CD4-positive, alpha-beta T cell (primary cell): Measurements from ENCODE around the gene ERCC5. TPM values are rescaled to one million over a fixed set of nuclear protein-coding genes. Genes with fewer than 3 reads are reported as not detected.

Experiments
- ATAC-seq: fragments of 200-7000 bp; cut with Tn5 transposase; one replicate; pipeline ENCODE4 v1.10.0; 2022; ENCODE audit warnings: mild to moderate bottlenecking; ENCODE audit not compliant: poor library complexity
- CTCF ChIA-PET: fragments of 350-600 bp; sonication (Branson Sonifier 250); formaldehyde crosslinking; loops from one replicate; lab custom pipeline; 2021; ENCODE audit warnings: antibody characterized with exemption, inconsistent platforms; lab: Charles Lee
- POLR2A ChIA-PET: fragments of 350-600 bp; sonication (Branson Sonifier 250); formaldehyde crosslinking; loops from one replicate; lab custom pipeline; 2021; ENCODE audit warnings: antibody characterized with exemption, inconsistent platforms; lab: Charles Lee
- DNase-seq, 14 experiments: peaks; one replicate each; pipeline ENCODE4 v3.0.0-alpha.2; 2013 to 2020; ENCODE audit warnings: mixed read lengths in 2 of 14
- H3K27ac ChIP-seq, 2 donors: one replicate each; pipeline versions ENCODE4 v1.5.1 to v1.7.0; 2013; ENCODE audit warnings: low read length in 2 of 2, low read depth in 1 of 2, mild to moderate bottlenecking in 1 of 2
- H3K27me3 ChIP-seq, 2 experiments: 1 replicate in 1 of 2; 2 replicates in 1 of 2; pipeline versions ENCODE4 v1.6.1 to v1.7.0; 2013; ENCODE audit warnings: low read length in 2 of 2, control low read depth in 1 of 2, mild to moderate bottlenecking in 1 of 2, moderate library complexity in 1 of 2; ENCODE audit not compliant: insufficient read depth in 2 of 2, control insufficient read depth in 1 of 2
- H3K36me3 ChIP-seq: one replicate; pipeline ENCODE4 v1.6.1; 2013; ENCODE audit warnings: low read length, control low read depth; ENCODE audit not compliant: insufficient read depth
- H3K4me1 ChIP-seq: one replicate; pipeline ENCODE4 v1.6.1; 2013; ENCODE audit warnings: low read length, control low read depth; ENCODE audit not compliant: insufficient read depth
- H3K4me3 ChIP-seq: one replicate; pipeline ENCODE4 v1.5.1; 2013; ENCODE audit warnings: mild to moderate bottlenecking, low read length, moderate library complexity
- H3K9me3 ChIP-seq, 2 experiments: 1 replicate in 1 of 2; 2 replicates in 1 of 2; pipeline versions ENCODE4 v1.6.1 to v1.7.0; 2013; ENCODE audit warnings: low read length in 2 of 2, mild to moderate bottlenecking in 2 of 2, control low read depth in 1 of 2, moderate library complexity in 1 of 2; ENCODE audit not compliant: control insufficient read depth in 1 of 2, insufficient read depth in 1 of 2
- H3K27ac Mint-ChIP-seq: one replicate; pipeline ENCODE4 v1.8.0; 2020; ENCODE audit warnings: mixed read lengths
- H3K27me3 Mint-ChIP-seq: one replicate; pipeline ENCODE4 v1.8.0; 2021; ENCODE audit warnings: mixed read lengths
- H3K36me3 Mint-ChIP-seq: one replicate; pipeline ENCODE4 v1.8.0; 2021; ENCODE audit warnings: low read depth, mixed read lengths
- H3K4me1 Mint-ChIP-seq: one replicate; pipeline ENCODE4 v1.8.0; 2021; ENCODE audit warnings: low read depth, mixed read lengths
- H3K4me3 Mint-ChIP-seq: one replicate; pipeline ENCODE4 v1.8.0; 2020; ENCODE audit warnings: mild to moderate bottlenecking, mixed read lengths
- H3K9me3 Mint-ChIP-seq: one replicate; pipeline ENCODE4 v1.8.0; 2020; ENCODE audit warnings: mixed read lengths
- intact Hi-C, 2 experiments: fragments of 100-400 bp; cut with DNase I in 1 of 2; cut with micrococcal nuclease in 1 of 2; formaldehyde crosslinking; loops; one replicate each; pipeline versions ENCODE4 v1.15.1 to v1.9.0; 2023 to 2025; cut with DNase I, micrococcal nuclease
- total RNA-seq, 174 experiments: library from RNA in 2 of 174; stranded (reverse) in 2 of 174; gene quantifications; one replicate each; pipeline ENCODE4 v1.2.3 and lab custom pipeline; 2021 to 2026
- TF ChIP-seq, protein P1 (sequence below): fragments of 200-600 bp; IDR thresholded peaks from one replicate; pipeline ENCODE4 v1.8.0; 2022; ENCODE audit warnings: antibody characterized with exemption, mild to moderate bottlenecking

Gene ERCC5
- total RNA-seq, 2 experiments from 2014 or later, result 129 to 136 TPM

DNA sequence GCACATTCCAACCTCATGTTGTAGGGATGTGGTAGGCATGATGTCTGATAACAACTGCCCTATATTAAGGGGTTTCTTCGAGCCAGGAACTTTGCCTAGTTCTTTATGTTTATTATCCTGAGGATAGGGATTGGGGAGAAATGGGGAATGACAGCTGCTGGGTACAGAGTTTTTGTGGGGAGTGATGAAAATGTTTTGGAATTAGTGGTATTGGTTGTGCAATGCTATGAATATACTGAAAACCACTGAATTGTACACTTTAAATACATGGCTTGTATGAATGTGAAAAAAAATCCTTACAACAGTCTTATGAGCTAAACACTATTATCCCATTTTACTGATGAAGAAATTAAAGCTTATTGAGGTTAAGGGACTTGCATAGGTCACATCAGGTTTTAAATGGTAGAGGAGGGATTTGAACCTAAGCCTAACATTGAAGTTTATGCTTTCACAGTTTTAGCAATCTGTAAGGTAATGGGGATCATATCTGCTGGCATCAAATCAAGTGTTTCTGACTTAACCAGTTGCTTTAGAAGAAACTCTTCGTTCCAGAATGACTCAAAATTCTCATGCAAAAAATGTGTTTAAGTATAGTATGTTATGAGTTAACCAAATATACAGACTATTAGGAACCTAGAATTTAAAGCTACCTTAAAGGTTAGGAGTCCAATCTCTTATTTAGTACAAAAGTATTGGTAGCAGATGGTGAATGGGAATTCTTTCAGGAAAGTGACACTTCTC, 61.4 kb downstream of the ERCC5 start:
- Histone ChIP-seq H3K27me3 (peaks cover 0 to 4% of the 10 kb centered on the region in 2 experiments), H3K4me1 (no peaks in the 10 kb centered on the region), H3K36me3 (no peaks in the 10 kb centered on the region), H3K4me3 (no peak overlapping the region), H3K27ac (no peak overlapping the region), H3K9me3 (no peaks in the 10 kb centered on the region)
- Mint-ChIP-seq H3K4me3 (no peak overlapping the region), H3K27ac (no peak overlapping the region), H3K4me1 (no peaks in the 10 kb centered on the region), H3K36me3 (no peaks in the 10 kb centered on the region), H3K27me3 (peaks cover 31% of the 10 kb centered on the region), H3K9me3 (no peaks in the 10 kb centered on the region)
- CTCF ChIA-PET, result interaction anchor here (0.9 kb wide), 1 partner anchor 12 kb away, joined by 3 read pairs; no protein-coding TSS in a partner anchor
- intact Hi-C loops, result no loop called here
- no peak for ATAC-seq
- TF ChIP-seq, protein P1, sequence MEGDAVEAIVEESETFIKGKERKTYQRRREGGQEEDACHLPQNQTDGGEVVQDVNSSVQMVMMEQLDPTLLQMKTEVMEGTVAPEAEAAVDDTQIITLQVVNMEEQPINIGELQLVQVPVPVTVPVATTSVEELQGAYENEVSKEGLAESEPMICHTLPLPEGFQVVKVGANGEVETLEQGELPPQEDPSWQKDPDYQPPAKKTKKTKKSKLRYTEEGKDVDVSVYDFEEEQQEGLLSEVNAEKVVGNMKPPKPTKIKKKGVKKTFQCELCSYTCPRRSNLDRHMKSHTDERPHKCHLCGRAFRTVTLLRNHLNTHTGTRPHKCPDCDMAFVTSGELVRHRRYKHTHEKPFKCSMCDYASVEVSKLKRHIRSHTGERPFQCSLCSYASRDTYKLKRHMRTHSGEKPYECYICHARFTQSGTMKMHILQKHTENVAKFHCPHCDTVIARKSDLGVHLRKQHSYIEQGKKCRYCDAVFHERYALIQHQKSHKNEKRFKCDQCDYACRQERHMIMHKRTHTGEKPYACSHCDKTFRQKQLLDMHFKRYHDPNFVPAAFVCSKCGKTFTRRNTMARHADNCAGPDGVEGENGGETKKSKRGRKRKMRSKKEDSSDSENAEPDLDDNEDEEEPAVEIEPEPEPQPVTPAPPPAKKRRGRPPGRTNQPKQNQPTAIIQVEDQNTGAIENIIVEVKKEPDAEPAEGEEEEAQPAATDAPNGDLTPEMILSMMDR, result no peak
- no peak for DNase-seq
- POLR2A ChIA-PET, result no interaction called here

DNA sequence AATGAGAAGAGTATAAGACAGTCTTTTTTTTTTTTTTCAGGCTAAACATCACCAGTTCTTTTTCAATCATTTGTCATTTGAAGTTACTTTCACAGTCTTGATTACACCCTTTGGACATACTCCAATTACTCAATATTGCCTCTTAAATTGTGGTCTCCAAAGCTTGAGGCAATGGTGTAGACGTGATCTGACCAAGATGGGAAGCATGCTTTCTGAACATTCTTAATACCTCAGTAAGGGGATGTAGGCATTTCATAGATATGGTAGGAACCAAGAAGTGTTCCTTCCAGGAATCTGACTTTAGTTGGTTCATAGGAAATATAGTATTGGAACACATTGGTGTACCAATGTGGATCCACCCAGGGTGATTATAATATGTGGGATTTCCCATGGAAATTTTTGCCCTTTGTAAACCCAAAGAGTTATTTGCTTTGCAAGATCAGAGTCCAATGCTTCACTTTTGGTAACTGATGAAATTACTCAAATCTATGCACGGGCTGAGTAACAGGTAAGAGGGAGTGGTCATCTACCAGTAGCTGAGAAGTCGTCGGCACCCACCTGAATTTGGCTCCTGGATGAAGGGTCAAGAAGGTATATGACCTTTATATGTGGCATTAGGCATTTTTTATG, 62.2 kb downstream of the ERCC5 start:
- no peak overlapping the region for H3K27ac Mint-ChIP-seq
- Histone ChIP-seq H3K27me3 (peaks cover 0 to 4% of the 10 kb centered on the region in 2 experiments), H3K36me3 (no peaks in the 10 kb centered on the region), H3K4me1 (no peaks in the 10 kb centered on the region), H3K9me3 (no peaks in the 10 kb centered on the region), H3K27ac (no peak overlapping the region), H3K4me3 (no peak overlapping the region)
- H3K36me3 Mint-ChIP-seq, result no peaks in the 10 kb centered on the region
- CTCF ChIA-PET, result no interaction called here
- H3K4me3 Mint-ChIP-seq, result no peak overlapping the region
- DNase-seq, result no peak
- H3K27me3 Mint-ChIP-seq, result peaks cover 39% of the 10 kb centered on the region
- H3K4me1 Mint-ChIP-seq, result no peaks in the 10 kb centered on the region
- ATAC-seq, result no peak
- intact Hi-C loops, result no loop called here
- TF ChIP-seq, protein P1, result no peak
- no peaks in the 10 kb centered on the region for H3K9me3 Mint-ChIP-seq
- POLR2A ChIA-PET, result no interaction called here

DNA sequence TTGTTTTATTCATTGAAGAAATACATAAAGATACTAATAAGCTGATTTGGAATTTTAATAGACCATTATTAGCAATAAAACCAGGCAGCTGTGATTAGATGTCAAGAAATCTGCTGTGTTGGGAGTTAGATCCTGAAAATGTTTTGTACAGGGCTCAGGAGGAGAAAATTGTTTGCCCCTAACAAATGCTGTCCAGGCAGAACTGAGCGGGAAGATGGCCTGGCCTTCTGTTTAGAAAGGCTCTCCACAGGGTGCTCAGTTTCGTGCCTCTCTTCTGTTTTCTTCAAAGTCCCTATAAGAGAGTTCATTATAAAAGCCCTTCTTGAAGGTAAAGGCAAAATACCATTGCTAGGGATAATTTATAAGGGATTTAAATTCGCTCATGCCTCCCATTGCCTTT, 64.1 kb downstream of the ERCC5 start:
- H3K9me3 ChIP-seq, result no peaks in the 10 kb centered on the region
- Mint-ChIP-seq H3K27ac (no peak overlapping the region), H3K4me3 (no peak overlapping the region), H3K9me3 (no peaks in the 10 kb centered on the region), H3K4me1 (no peaks in the 10 kb centered on the region), H3K27me3 (peaks cover 41% of the 10 kb centered on the region), H3K36me3 (no peaks in the 10 kb centered on the region)
- no peak overlapping the region for H3K4me3 ChIP-seq
- intact Hi-C loops, result no loop called here
- H3K27me3 ChIP-seq, result peaks cover 0 to 4% of the 10 kb centered on the region in 2 experiments
- ChIA-PET POLR2A (no interaction called here), CTCF (no interaction called here)
- no peaks in the 10 kb centered on the region for H3K4me1 ChIP-seq
- DNase-seq (no peak), ATAC-seq (no peak)
- no peaks in the 10 kb centered on the region for H3K36me3 ChIP-seq
- H3K27ac ChIP-seq, result no peak overlapping the region
- TF ChIP-seq, protein P1, result no peak
